HepG2 (cell line): ENCODE data around the gene DOK4. TPM values are rescaled to one million over a fixed set of nuclear protein-coding genes. Genes with fewer than 3 reads are reported as not detected.

Experiments used
- AHR ChIP-seq: IDR thresholded peaks from 2 replicates; pipeline ENCODE4 v1.6.1; 2018; ENCODE audit warnings: missing genetic modification reagents, missing compliant biosample characterization
- ARNTL ChIP-seq: sonication (generic); formaldehyde crosslinking; IDR thresholded peaks from 2 replicates; pipeline ENCODE4 v1.4.0; 2020; ENCODE audit warnings: mild to moderate bottlenecking, missing genetic modification reagents
- ATF7-NPFF ChIP-seq: sonication (generic); formaldehyde crosslinking; IDR thresholded peaks from 2 replicates; pipeline ENCODE4 v1.8.1; 2023; ENCODE audit warnings: mild to moderate bottlenecking, low read depth, missing genetic modification reagents, moderate library complexity
- CHD2 ChIP-seq: IDR thresholded peaks from 2 replicates; pipeline ENCODE4 v1.6.1; 2011; ENCODE audit warnings: low read depth, low read length, improper control_type of control experiment
- FOXP1 ChIP-seq, 2 experiments: fragments of 450-650 bp in 1 of 2; IDR thresholded peaks; 2 replicates each; pipeline ENCODE4 v1.6.1; 2017 to 2018; ENCODE audit warnings: antibody characterized with exemption in 1 of 2
- HOXA7 ChIP-seq: sonication (generic); formaldehyde crosslinking; IDR thresholded peaks from 2 replicates; pipeline ENCODE4 v1.8.1; 2022; ENCODE audit warnings: mild to moderate bottlenecking, missing genetic modification reagents, moderate library complexity
- IRF9 ChIP-seq: sonication (generic); formaldehyde crosslinking; IDR thresholded peaks from 2 replicates; pipeline ENCODE4 v1.8.0; 2022; ENCODE audit warnings: missing genetic modification reagents, mild to moderate bottlenecking, borderline replicate concordance
- KMT2A ChIP-seq: sonication (generic); formaldehyde crosslinking; IDR thresholded peaks from 2 replicates; pipeline ENCODE4 v1.4.0; 2020; ENCODE audit warnings: missing genetic modification reagents
- LCORL ChIP-seq, 2 experiments: fragments of 450-650 bp in 1 of 2; sonication (generic) in 1 of 2; formaldehyde crosslinking in 1 of 2; IDR thresholded peaks; 2 replicates each; pipeline versions ENCODE4 v1.5.0 to v1.6.1; 2017 to 2020; ENCODE audit warnings: antibody characterized with exemption in 1 of 2, missing genetic modification reagents in 1 of 2
- NCOA1 ChIP-seq: sonication (generic); formaldehyde crosslinking; IDR thresholded peaks from 2 replicates; pipeline ENCODE4 v1.9.0; 2021; ENCODE audit warnings: missing genetic modification reagents
- NFIB ChIP-seq: sonication (generic); formaldehyde crosslinking; IDR thresholded peaks from 2 replicates; pipeline ENCODE4 v1.9.0; 2021; ENCODE audit warnings: missing genetic modification reagents, mild to moderate bottlenecking, borderline replicate concordance
- NKX3-1 ChIP-seq: sonication (generic); formaldehyde crosslinking; IDR thresholded peaks from 2 replicates; pipeline ENCODE4 v1.5.0; 2020; ENCODE audit warnings: missing genetic modification reagents
- PAX8 ChIP-seq: sonication (generic); formaldehyde crosslinking; IDR thresholded peaks from 2 replicates; pipeline ENCODE4 v1.8.0; 2022; ENCODE audit warnings: mild to moderate bottlenecking, missing genetic modification reagents, borderline replicate concordance
- TARDBP ChIP-seq: sonication (generic); formaldehyde crosslinking; IDR thresholded peaks from 2 replicates; pipeline ENCODE4 v1.8.0; 2022; ENCODE audit warnings: mild to moderate bottlenecking, missing genetic modification reagents
- TRIM24 ChIP-seq: sonication (generic); formaldehyde crosslinking; IDR thresholded peaks from 2 replicates; pipeline ENCODE4 v1.8.0; 2022; ENCODE audit warnings: mild to moderate bottlenecking, missing genetic modification reagents
- ZIK1 ChIP-seq: sonication (generic); formaldehyde crosslinking; IDR thresholded peaks from 2 replicates; pipeline ENCODE4 v1.5.0; 2020; ENCODE audit warnings: mild to moderate bottlenecking, low read depth, missing genetic modification reagents, borderline replicate concordance
- ZNF703 ChIP-seq: sonication (generic); formaldehyde crosslinking; IDR thresholded peaks from 2 replicates; pipeline ENCODE4 v1.5.1; 2020; ENCODE audit warnings: missing genetic modification reagents, mild to moderate bottlenecking, moderate library complexity, borderline replicate concordance
- ZNF75D ChIP-seq: sonication (generic); formaldehyde crosslinking; IDR thresholded peaks from 2 replicates; pipeline ENCODE4 v1.8.1; 2023; ENCODE audit warnings: missing genetic modification reagents, mild to moderate bottlenecking, borderline replicate concordance
- ZNF841 ChIP-seq: sonication (generic); formaldehyde crosslinking; IDR thresholded peaks from 2 replicates; pipeline ENCODE4 v1.8.1; 2023; ENCODE audit warnings: missing genetic modification reagents, borderline replicate concordance
- polyA plus RNA-seq, 8 experiments: library from polyadenylated mRNA; depleted of rRNA in 3 of 8; stranded (reverse) in 7 of 8; unstranded in 1 of 8; fragments of >200 nt; fragmentation: Illumina TruSeq in 4 of 8; extraction: Trizol in 4 of 8; gene quantifications; 2 replicates each; pipeline versions ENCODE4 v1.2.1 to v1.2.3, GENCODE V29; 2011 to 2016; ENCODE audit warnings: low read depth in 4 of 8, missing spikeins in 1 of 8, mixed read lengths in 1 of 8; ENCODE audit not compliant: insufficient read depth in 1 of 8
- total RNA-seq, 5 experiments: library from RNA; depleted of rRNA; stranded (reverse); fragments of >200 nt; fragmentation: Illumina TruSeq; extraction: Trizol; gene quantifications; 2 replicates each; pipeline ENCODE4 v1.2.3, GENCODE V29; 2016; ENCODE audit warnings: low read depth in 1 of 5
- TF ChIP-seq, protein P1 (sequence below): IDR thresholded peaks from 2 replicates; pipeline ENCODE4 v1.6.1; 2016; ENCODE audit warnings: low read depth
- TF ChIP-seq, protein P2 (sequence below): sonication (generic); formaldehyde crosslinking; IDR thresholded peaks from 2 replicates; pipeline ENCODE4 v1.4.0; 2020; ENCODE audit warnings: missing genetic modification reagents
- TF ChIP-seq, protein P3 (sequence below): sonication (generic); formaldehyde crosslinking; conservative IDR thresholded peaks from 2 replicates; pipeline ENCODE4 v1.8.1; 2023; ENCODE audit warnings: missing genetic modification reagents
- TF ChIP-seq, protein P4 (sequence below): sonication (generic); formaldehyde crosslinking; IDR thresholded peaks from 2 replicates; pipeline ENCODE4 v1.5.1; 2020; ENCODE audit warnings: mild to moderate bottlenecking, moderate library complexity, missing genetic modification reagents

Gene DOK4
- total and polyA plus RNA-seq, 2 of the 13 experiments (the other 11 are each of a cell fraction or from before 2014, with no cell fraction given) = 52.7 to 70.0 TPM

GRCh38 chr16:57482845-57483545 lies 3.3 kb downstream of the DOK4 start (continued):
- no peak for TF ChIP-seq ZNF703
- TF ChIP-seq IRF9 (CRISPR knock-in tag) = peak; percentile 65; the same call in 1 of the 2 replicates
- 0 out of 2 replicates have a peak, but pooled peaks have one; percentile 22 for TF ChIP-seq ATF7-NPFF (CRISPR knock-in tag)
- TF ChIP-seq, protein P1, sequence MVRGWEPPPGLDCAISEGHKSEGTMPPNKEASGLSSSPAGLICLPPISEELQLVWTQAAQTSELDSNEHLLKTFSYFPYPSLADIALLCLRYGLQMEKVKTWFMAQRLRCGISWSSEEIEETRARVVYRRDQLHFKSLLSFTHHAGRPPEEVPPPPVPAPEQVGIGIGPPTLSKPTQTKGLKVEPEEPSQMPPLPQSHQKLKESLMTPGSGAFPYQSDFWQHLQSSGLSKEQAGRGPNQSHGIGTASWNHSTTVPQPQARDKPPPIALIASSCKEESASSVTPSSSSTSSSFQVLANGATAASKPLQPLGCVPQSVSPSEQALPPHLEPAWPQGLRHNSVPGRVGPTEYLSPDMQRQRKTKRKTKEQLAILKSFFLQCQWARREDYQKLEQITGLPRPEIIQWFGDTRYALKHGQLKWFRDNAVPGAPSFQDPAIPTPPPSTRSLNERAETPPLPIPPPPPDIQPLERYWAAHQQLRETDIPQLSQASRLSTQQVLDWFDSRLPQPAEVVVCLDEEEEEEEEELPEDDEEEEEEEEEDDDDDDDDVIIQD (CRISPR knock-in tag) = peak; percentile 44; the same call in 1 of the 2 replicates
- TF ChIP-seq FOXP1 (IDR thresholded peaks at IDR 0.05) = no peak
- peak; percentile 12; the same call in 1 of the 2 replicates for TF ChIP-seq FOXP1 (CRISPR knock-in tag; IDR thresholded peaks at IDR 0.05)
- TF ChIP-seq, protein P2, sequence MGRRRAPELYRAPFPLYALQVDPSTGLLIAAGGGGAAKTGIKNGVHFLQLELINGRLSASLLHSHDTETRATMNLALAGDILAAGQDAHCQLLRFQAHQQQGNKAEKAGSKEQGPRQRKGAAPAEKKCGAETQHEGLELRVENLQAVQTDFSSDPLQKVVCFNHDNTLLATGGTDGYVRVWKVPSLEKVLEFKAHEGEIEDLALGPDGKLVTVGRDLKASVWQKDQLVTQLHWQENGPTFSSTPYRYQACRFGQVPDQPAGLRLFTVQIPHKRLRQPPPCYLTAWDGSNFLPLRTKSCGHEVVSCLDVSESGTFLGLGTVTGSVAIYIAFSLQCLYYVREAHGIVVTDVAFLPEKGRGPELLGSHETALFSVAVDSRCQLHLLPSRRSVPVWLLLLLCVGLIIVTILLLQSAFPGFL = no peak
- TF ChIP-seq PAX8 = no peak
- peak; percentile 26; the same call in 1 of the 2 replicates for TF ChIP-seq NKX3-1 (CRISPR knock-in tag)
- TF ChIP-seq KMT2A (CRISPR knock-in tag) = 0 out of 2 replicates have a peak, but pooled peaks have one; percentile 36
- TF ChIP-seq CHD2 = no peak
- TF ChIP-seq TARDBP = peak; percentile 90
- TF ChIP-seq HOXA7 = no peak
- no peak for TF ChIP-seq ZNF841 (CRISPR knock-in tag)
- peak; percentile 89 for TF ChIP-seq ARNTL (CRISPR knock-in tag)
- 0 out of 2 replicates have a peak, but pooled peaks have one; percentile 76 for TF ChIP-seq ZIK1 (CRISPR knock-in tag)
- TF ChIP-seq AHR (CRISPR knock-in tag) = no peak; the same call in 1 of the 2 replicates
- TF ChIP-seq, protein P3, sequence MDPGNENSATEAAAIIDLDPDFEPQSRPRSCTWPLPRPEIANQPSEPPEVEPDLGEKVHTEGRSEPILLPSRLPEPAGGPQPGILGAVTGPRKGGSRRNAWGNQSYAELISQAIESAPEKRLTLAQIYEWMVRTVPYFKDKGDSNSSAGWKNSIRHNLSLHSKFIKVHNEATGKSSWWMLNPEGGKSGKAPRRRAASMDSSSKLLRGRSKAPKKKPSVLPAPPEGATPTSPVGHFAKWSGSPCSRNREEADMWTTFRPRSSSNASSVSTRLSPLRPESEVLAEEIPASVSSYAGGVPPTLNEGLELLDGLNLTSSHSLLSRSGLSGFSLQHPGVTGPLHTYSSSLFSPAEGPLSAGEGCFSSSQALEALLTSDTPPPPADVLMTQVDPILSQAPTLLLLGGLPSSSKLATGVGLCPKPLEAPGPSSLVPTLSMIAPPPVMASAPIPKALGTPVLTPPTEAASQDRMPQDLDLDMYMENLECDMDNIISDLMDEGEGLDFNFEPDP = no peak
- TF ChIP-seq NCOA1 (CRISPR knock-in tag) = peak; percentile 79; the same call in 1 of the 2 replicates
- TF ChIP-seq ZNF75D (CRISPR knock-in tag) = no peak
- TF ChIP-seq, protein P4, sequence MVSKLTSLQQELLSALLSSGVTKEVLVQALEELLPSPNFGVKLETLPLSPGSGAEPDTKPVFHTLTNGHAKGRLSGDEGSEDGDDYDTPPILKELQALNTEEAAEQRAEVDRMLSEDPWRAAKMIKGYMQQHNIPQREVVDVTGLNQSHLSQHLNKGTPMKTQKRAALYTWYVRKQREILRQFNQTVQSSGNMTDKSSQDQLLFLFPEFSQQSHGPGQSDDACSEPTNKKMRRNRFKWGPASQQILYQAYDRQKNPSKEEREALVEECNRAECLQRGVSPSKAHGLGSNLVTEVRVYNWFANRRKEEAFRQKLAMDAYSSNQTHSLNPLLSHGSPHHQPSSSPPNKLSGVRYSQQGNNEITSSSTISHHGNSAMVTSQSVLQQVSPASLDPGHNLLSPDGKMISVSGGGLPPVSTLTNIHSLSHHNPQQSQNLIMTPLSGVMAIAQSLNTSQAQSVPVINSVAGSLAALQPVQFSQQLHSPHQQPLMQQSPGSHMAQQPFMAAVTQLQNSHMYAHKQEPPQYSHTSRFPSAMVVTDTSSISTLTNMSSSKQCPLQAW = peak; percentile 95
- TF ChIP-seq LCORL (IDR thresholded peaks at IDR 0.05) = peak; percentile 70
- TF ChIP-seq LCORL (CRISPR knock-in tag; IDR thresholded peaks at IDR 0.05) = peak; percentile 100
- no peak for TF ChIP-seq NFIB
- peak; percentile 75; the same call in 1 of the 2 replicates for TF ChIP-seq TRIM24 (CRISPR knock-in tag)
